ENCODE measurements around the gene MOCS2.

GRCh38 chr5:53068291-53068836, 41.2 kb downstream of the MOCS2 start:
- TF ChIP-seq EZH2 (IDR thresholded peaks at IDR 0.05; ENCODE audit: low read depth) (no peak), CTCF (conservative IDR thresholded peaks at IDR 0.05) (no peak)
